SK-N-MC (cell line): ENCODE results near the gene SFSWAP.

ENCODE experiments used
- EZH2 ChIP-seq: fragments of 200-600 bp; sonication (generic); IDR thresholded peaks from one replicate; pipeline ENCODE4 v1.6.1; 2017; ENCODE audit warnings: antibody characterized with exemption
- FOXP2 ChIP-seq: optimal IDR thresholded peaks from 2 replicates; pipeline ENCODE3; 2011; ENCODE audit warnings: mild to moderate bottlenecking, moderate library complexity; ENCODE audit not compliant: insufficient read depth; ENCODE audit errors: extremely low read length, control extremely low read depth
- POLR2AphosphoS5 ChIP-seq: IDR thresholded peaks from 2 replicates; pipeline ENCODE4 v1.6.1; 2012; ENCODE audit warnings: mild to moderate bottlenecking, low read depth, low read length, borderline replicate concordance

DNA sequence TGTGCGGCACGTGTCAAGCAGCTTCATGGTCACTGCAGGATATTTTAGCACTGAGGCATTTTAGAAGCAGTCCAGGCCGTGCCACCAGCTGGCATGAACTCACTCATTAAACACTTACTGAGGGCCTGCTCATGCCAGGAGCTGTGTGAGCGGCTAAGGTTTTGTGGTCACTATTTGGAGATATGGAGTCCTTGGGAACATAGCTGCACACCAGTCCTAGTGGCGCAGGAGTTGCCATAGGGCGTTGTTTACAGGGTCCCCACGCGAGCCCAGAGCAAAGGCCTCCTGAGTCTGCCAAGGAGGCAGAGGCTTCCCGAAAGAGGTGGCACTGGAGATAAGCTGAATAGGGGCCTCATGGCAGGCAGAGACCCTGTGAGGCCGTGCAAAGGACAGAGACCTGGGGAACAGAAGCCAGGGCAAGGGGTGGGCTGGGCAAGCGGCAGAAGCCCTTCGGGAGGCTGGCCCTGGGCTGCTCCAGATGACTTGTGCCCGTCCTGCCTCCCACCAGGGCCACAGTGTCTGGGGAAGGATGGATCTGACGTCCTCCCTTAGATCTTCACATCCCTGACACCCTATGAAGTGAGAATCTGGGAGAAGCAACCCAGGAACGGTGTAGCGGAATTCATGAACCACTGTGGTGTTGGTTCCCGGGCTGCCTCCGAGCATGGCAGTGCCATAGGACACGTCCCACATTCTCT, 38.9 kb downstream of the SFSWAP start:
- TF ChIP-seq POLR2AphosphoS5 (no peak), EZH2 (no peak), FOXP2 (no peak)
